ENCODE measurements around the gene CPT1B.
"Not testable (repeated sequence)": the region's sequence is repeated elsewhere in the genome, so short reads cannot be mapped to it uniquely, and the experiment has no call there.

CPT1B gene

GRCh38 chr22:50523458-50523805, 54.8 kb downstream of the CPT1B start:
- Histone ChIP-seq H3K4me3 (ENCODE audit: insufficient read depth, low read depth, low read length, poor library complexity, severe bottlenecking) (no peak overlapping the region), H3K27me3 (replicated peaks; ENCODE audit: control insufficient read depth, insufficient read depth, low read length, poor library complexity, severe bottlenecking) (no peaks in the 10 kb centered on the region), H3K36me3 (ENCODE audit: control insufficient read depth, insufficient read depth, low read length) (peaks cover 37% of the 10 kb centered on the region), H3K27ac (ENCODE audit: insufficient read depth, low read length, poor library complexity, severe bottlenecking) (no peak overlapping the region), H3K4me1 (ENCODE audit: control insufficient read depth, insufficient read depth, low read length, poor library complexity, severe bottlenecking) (peaks cover 29% of the 10 kb centered on the region), H3K9me3 (ENCODE audit: control insufficient read depth, low read length) (no peaks in the 10 kb centered on the region)
- DNase-seq = no peak

GRCh38 chr22:50522806-50523438, 55.3 kb downstream of the CPT1B start:
- no peak overlapping the region for H3K27ac ChIP-seq (ENCODE audit: insufficient read depth, low read length, poor library complexity, severe bottlenecking)
- peaks cover 42% of the 10 kb centered on the region for H3K36me3 ChIP-seq (ENCODE audit: control insufficient read depth, insufficient read depth, low read length)
- H3K4me1 ChIP-seq (ENCODE audit: control insufficient read depth, insufficient read depth, low read length, poor library complexity, severe bottlenecking) = peaks cover 29% of the 10 kb centered on the region
- H3K4me3 ChIP-seq (ENCODE audit: insufficient read depth, low read depth, low read length, poor library complexity, severe bottlenecking) = no peak overlapping the region
- H3K27me3 ChIP-seq (replicated peaks; ENCODE audit: control insufficient read depth, insufficient read depth, low read length, poor library complexity, severe bottlenecking) = no peaks in the 10 kb centered on the region
- no peak for DNase-seq
- no peaks in the 10 kb centered on the region for H3K9me3 ChIP-seq (ENCODE audit: control insufficient read depth, low read length)

GRCh38 chr22:50522208-50522805, 55.9 kb downstream of the CPT1B start:
- no peak overlapping the region for H3K4me3 ChIP-seq (ENCODE audit: insufficient read depth, low read depth, low read length, poor library complexity, severe bottlenecking)
- H3K4me1 ChIP-seq (ENCODE audit: control insufficient read depth, insufficient read depth, low read length, poor library complexity, severe bottlenecking) = peaks cover 27% of the 10 kb centered on the region
- H3K27ac ChIP-seq (ENCODE audit: insufficient read depth, low read length, poor library complexity, severe bottlenecking) = no peak overlapping the region
- peaks cover 48% of the 10 kb centered on the region for H3K36me3 ChIP-seq (ENCODE audit: control insufficient read depth, insufficient read depth, low read length)
- DNase-seq = no peak
- no peaks in the 10 kb centered on the region for H3K9me3 ChIP-seq (ENCODE audit: control insufficient read depth, low read length)
- no peaks in the 10 kb centered on the region for H3K27me3 ChIP-seq (replicated peaks; ENCODE audit: control insufficient read depth, insufficient read depth, low read length, poor library complexity, severe bottlenecking)

- H3K27ac ChIP-seq (ENCODE audit: insufficient read depth, low read length, poor library complexity, severe bottlenecking) = no peak overlapping the region
- peaks cover 21% of the 10 kb centered on the region for H3K4me1 ChIP-seq (ENCODE audit: control insufficient read depth, insufficient read depth, low read length, poor library complexity, severe bottlenecking)
- no peaks in the 10 kb centered on the region for H3K27me3 ChIP-seq (replicated peaks; ENCODE audit: control insufficient read depth, insufficient read depth, low read length, poor library complexity, severe bottlenecking)
- H3K4me3 ChIP-seq (ENCODE audit: insufficient read depth, low read depth, low read length, poor library complexity, severe bottlenecking) = no peak overlapping the region
- no peak for DNase-seq
- H3K36me3 ChIP-seq (ENCODE audit: control insufficient read depth, insufficient read depth, low read length) = peaks cover 54% of the 10 kb centered on the region
- no peaks in the 10 kb centered on the region for H3K9me3 ChIP-seq (ENCODE audit: control insufficient read depth, low read length)
Measured at GRCh38 chr22:50521710-50522109, 56.5 kb downstream of the CPT1B start.

- Histone ChIP-seq H3K9me3 (ENCODE audit: control insufficient read depth, low read length) (no peaks in the 10 kb centered on the region), H3K36me3 (ENCODE audit: control insufficient read depth, insufficient read depth, low read length) (peaks cover 57% of the 10 kb centered on the region), H3K27ac (ENCODE audit: insufficient read depth, low read length, poor library complexity, severe bottlenecking) (no peak overlapping the region), H3K4me3 (ENCODE audit: insufficient read depth, low read depth, low read length, poor library complexity, severe bottlenecking) (no peak overlapping the region), H3K27me3 (replicated peaks; ENCODE audit: control insufficient read depth, insufficient read depth, low read length, poor library complexity, severe bottlenecking) (no peaks in the 10 kb centered on the region), H3K4me1 (ENCODE audit: control insufficient read depth, insufficient read depth, low read length, poor library complexity, severe bottlenecking) (peaks cover 15% of the 10 kb centered on the region)
- no peak for DNase-seq
Measured at GRCh38 chr22:50520826-50521453, 57.3 kb downstream of the CPT1B start.

- not testable (repeated sequence) for H3K4me3 ChIP-seq (ENCODE audit: insufficient read depth, low read depth, low read length, poor library complexity, severe bottlenecking); H3K27me3 ChIP-seq (replicated peaks; ENCODE audit: control insufficient read depth, insufficient read depth, low read length, poor library complexity, severe bottlenecking); H3K27ac ChIP-seq (ENCODE audit: insufficient read depth, low read length, poor library complexity, severe bottlenecking); H3K9me3 ChIP-seq (ENCODE audit: control insufficient read depth, low read length); DNase-seq
- Histone ChIP-seq H3K4me1 (ENCODE audit: control insufficient read depth, insufficient read depth, low read length, poor library complexity, severe bottlenecking) (peaks cover 13% of the 10 kb centered on the region), H3K36me3 (ENCODE audit: control insufficient read depth, insufficient read depth, low read length) (peaks cover 57% of the 10 kb centered on the region)
Measured at GRCh38 chr22:50520184-50520583, 58.0 kb downstream of the CPT1B start.

DNA sequence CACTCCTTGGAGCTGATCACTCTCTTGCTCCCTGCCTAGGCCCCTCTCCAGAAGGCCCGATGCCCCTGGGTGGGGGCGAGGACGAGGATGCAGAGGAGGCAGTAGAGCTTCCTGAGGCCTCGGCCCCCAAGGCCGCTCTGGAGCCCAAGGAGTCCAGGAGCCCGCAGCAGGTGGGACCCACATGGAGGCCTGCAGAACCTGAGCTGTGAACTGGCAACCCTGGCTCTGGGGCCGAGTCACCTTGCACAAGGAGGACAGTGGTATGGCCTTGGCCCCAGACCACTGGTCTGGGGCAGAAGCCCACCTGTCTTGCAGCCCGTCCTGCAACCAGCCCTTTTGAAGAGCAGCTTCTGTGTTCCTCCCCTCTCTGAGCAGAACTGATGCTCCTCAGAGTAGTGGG, 59.1 kb downstream of the CPT1B start:
- Histone ChIP-seq H3K4me1 (ENCODE audit: control insufficient read depth, insufficient read depth, low read length, poor library complexity, severe bottlenecking) (peaks cover 2% of the 10 kb centered on the region), H3K27me3 (replicated peaks; ENCODE audit: control insufficient read depth, insufficient read depth, low read length, poor library complexity, severe bottlenecking) (no peaks in the 10 kb centered on the region), H3K4me3 (ENCODE audit: insufficient read depth, low read depth, low read length, poor library complexity, severe bottlenecking) (no peak overlapping the region), H3K36me3 (ENCODE audit: control insufficient read depth, insufficient read depth, low read length) (peaks cover 63% of the 10 kb centered on the region), H3K27ac (ENCODE audit: insufficient read depth, low read length, poor library complexity, severe bottlenecking) (no peak overlapping the region), H3K9me3 (ENCODE audit: control insufficient read depth, low read length) (no peaks in the 10 kb centered on the region)
- DNase-seq = no peak

Measured in effector memory CD4-positive, alpha-beta T cell (primary cell).